ENCODE measurements around the gene DCAF15.

- TF ChIP-seq, protein P1, sequence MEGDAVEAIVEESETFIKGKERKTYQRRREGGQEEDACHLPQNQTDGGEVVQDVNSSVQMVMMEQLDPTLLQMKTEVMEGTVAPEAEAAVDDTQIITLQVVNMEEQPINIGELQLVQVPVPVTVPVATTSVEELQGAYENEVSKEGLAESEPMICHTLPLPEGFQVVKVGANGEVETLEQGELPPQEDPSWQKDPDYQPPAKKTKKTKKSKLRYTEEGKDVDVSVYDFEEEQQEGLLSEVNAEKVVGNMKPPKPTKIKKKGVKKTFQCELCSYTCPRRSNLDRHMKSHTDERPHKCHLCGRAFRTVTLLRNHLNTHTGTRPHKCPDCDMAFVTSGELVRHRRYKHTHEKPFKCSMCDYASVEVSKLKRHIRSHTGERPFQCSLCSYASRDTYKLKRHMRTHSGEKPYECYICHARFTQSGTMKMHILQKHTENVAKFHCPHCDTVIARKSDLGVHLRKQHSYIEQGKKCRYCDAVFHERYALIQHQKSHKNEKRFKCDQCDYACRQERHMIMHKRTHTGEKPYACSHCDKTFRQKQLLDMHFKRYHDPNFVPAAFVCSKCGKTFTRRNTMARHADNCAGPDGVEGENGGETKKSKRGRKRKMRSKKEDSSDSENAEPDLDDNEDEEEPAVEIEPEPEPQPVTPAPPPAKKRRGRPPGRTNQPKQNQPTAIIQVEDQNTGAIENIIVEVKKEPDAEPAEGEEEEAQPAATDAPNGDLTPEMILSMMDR (IDR thresholded peaks at IDR 0.05; ENCODE audit: low read depth, low read length) = no peak
- no peak for TF ChIP-seq EZH2phosphoT487 (IDR thresholded peaks at IDR 0.05; ENCODE audit: low read depth)
Observed at GRCh38 chr19:13965926-13966683, 13.8 kb downstream of the DCAF15 start.

All from OCI-LY3 (cell line).